Osteoblast (primary cell): ENCODE results near the gene KCNJ4. TPM values are rescaled to one million over a fixed set of nuclear protein-coding genes. Genes with fewer than 3 reads are reported as not detected.
"Not testable (repeated sequence)": the region's sequence is repeated elsewhere in the genome, so short reads cannot be mapped to it uniquely, and the experiment has no call there.

ENCODE experiments used
- DNase-seq: peaks from one replicate; pipeline ENCODE4 v3.0.0; 2011; ENCODE audit warnings: low spot score, mixed read lengths; ENCODE audit not compliant: insufficient read length; ENCODE audit errors: missing footprints
- H2AFZ ChIP-seq: 2 replicates; pipeline ENCODE4 v1.6.0; 2011; ENCODE audit warnings: mild to moderate bottlenecking, low read length
- H3K27ac ChIP-seq: 2 replicates; pipeline ENCODE4 v1.5.1; 2011; ENCODE audit warnings: mild to moderate bottlenecking, low read depth, low read length, moderate library complexity
- H3K27me3 ChIP-seq: 2 replicates; pipeline ENCODE4 v1.6.0; 2012; ENCODE audit warnings: mild to moderate bottlenecking, control low read depth, inconsistent platforms, low read length, moderate library complexity; ENCODE audit not compliant: insufficient read depth
- H3K36me3 ChIP-seq: 2 replicates; pipeline ENCODE4 v1.5.1; 2011; ENCODE audit warnings: mild to moderate bottlenecking, low read length, control low read depth, moderate library complexity; ENCODE audit not compliant: insufficient read depth
- H3K4me1 ChIP-seq: 2 replicates; pipeline ENCODE4 v1.5.1; 2011; ENCODE audit warnings: mild to moderate bottlenecking, low read length, control low read depth, moderate library complexity; ENCODE audit not compliant: insufficient read depth
- H3K4me2 ChIP-seq: 2 replicates; pipeline ENCODE4 v1.6.0; 2011; ENCODE audit warnings: mild to moderate bottlenecking, low read length; ENCODE audit not compliant: insufficient read depth
- H3K4me3 ChIP-seq: fragments of 200-600 bp; sonication (generic); 3 replicates; pipeline ENCODE4 v1.5.1; 2012; ENCODE audit warnings: mild to moderate bottlenecking, low read length, inconsistent platforms; ENCODE audit not compliant: insufficient read depth
- H3K79me2 ChIP-seq: 2 replicates; pipeline ENCODE4 v1.6.0; 2012; ENCODE audit warnings: mild to moderate bottlenecking, low read length, control low read depth, inconsistent platforms; ENCODE audit not compliant: insufficient read depth
- H3K9me3 ChIP-seq: 2 replicates; pipeline ENCODE4 v1.5.1; 2011; ENCODE audit warnings: low read depth, low read length, control low read depth
- H4K20me1 ChIP-seq: 2 replicates; pipeline ENCODE4 v1.6.0; 2012; ENCODE audit warnings: mild to moderate bottlenecking, low read length, control low read depth; ENCODE audit not compliant: insufficient read depth
- total RNA-seq: library from RNA; depleted of rRNA; stranded (reverse); fragments of >200 nt; gene quantifications from 2 replicates; pipeline ENCODE4 v1.2.3, GENCODE V29; 2012
- TF ChIP-seq, protein P1 (sequence below): IDR thresholded peaks from 2 replicates; pipeline ENCODE4 v1.5.1; 2011; ENCODE audit warnings: mild to moderate bottlenecking, low read depth, low read length, moderate library complexity; ENCODE audit errors: extremely low read depth

The KCNJ4 gene
- total RNA-seq, 1 donor, result not detected

GRCh38 chr22:38404419-38404818 lies 50.6 kb downstream of the KCNJ4 start:
- Histone ChIP-seq H3K36me3 (no peaks in the 10 kb centered on the region), H3K4me1 (no peaks in the 10 kb centered on the region), H3K4me3 (no peak overlapping the region), H3K4me2 (no peak overlapping the region), H2AFZ (no peak overlapping the region), H3K27me3 (peaks cover 25% of the 10 kb centered on the region), H3K79me2 (no peaks in the 10 kb centered on the region), H3K9me3 (no peaks in the 10 kb centered on the region), H4K20me1 (no peaks in the 10 kb centered on the region), H3K27ac (no peak overlapping the region)
- TF ChIP-seq, protein P1, sequence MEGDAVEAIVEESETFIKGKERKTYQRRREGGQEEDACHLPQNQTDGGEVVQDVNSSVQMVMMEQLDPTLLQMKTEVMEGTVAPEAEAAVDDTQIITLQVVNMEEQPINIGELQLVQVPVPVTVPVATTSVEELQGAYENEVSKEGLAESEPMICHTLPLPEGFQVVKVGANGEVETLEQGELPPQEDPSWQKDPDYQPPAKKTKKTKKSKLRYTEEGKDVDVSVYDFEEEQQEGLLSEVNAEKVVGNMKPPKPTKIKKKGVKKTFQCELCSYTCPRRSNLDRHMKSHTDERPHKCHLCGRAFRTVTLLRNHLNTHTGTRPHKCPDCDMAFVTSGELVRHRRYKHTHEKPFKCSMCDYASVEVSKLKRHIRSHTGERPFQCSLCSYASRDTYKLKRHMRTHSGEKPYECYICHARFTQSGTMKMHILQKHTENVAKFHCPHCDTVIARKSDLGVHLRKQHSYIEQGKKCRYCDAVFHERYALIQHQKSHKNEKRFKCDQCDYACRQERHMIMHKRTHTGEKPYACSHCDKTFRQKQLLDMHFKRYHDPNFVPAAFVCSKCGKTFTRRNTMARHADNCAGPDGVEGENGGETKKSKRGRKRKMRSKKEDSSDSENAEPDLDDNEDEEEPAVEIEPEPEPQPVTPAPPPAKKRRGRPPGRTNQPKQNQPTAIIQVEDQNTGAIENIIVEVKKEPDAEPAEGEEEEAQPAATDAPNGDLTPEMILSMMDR, result no peak
- no peak for DNase-seq

DNA sequence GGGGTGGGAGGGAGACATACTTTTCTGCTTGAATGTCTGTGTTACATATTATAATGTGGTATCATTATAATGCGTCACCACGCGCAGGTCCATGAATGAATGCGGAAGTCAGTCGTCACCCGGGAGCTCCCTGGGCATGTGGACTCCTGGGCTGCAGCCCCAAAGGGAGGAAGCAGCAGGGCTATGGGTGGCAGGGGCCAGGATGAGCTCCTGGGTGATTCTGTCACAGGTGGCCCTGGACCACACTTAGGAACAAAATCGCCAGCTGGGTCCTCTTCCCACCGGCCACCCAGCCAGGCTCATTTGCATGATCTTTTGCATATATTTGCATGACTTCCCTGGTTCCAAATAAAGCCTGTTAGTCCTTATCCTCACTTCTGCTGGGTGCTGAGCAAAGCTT lies 51.2 kb downstream of the KCNJ4 start:
- H2AFZ ChIP-seq, result no peak overlapping the region
- no peaks in the 10 kb centered on the region for H3K36me3 ChIP-seq
- H3K4me1 ChIP-seq, result no peaks in the 10 kb centered on the region
- H3K27ac ChIP-seq, result no peak overlapping the region
- no peaks in the 10 kb centered on the region for H3K9me3 ChIP-seq
- no peak overlapping the region for H3K4me2 ChIP-seq
- TF ChIP-seq, protein P1, result no peak
- DNase-seq, result peak; percentile 35
- H3K79me2 ChIP-seq, result no peaks in the 10 kb centered on the region
- no peak overlapping the region for H3K4me3 ChIP-seq
- H3K27me3 ChIP-seq, result peaks cover 27% of the 10 kb centered on the region
- H4K20me1 ChIP-seq, result no peaks in the 10 kb centered on the region

DNA sequence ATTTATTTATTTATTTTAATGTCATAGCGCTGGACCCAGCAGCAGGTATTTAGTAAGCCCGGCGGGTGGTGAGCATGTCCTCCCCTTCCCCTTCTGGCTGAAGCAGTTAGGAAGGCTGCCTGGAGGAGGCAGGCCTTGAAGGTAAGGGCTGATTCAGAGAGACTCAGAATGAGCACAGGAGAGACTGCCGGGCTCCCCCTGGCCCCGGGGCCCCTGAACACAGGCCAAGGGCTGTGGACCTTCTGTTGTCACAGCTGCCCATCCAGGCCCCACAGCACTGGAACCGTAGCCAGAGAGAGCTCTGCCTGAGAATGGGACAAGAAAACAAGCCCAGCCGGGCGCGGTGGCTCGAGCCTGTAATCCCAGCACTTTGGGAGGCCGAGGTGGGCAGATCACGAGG lies 52.8 kb downstream of the KCNJ4 start:
- no peak overlapping the region for H3K4me2 ChIP-seq

DNA sequence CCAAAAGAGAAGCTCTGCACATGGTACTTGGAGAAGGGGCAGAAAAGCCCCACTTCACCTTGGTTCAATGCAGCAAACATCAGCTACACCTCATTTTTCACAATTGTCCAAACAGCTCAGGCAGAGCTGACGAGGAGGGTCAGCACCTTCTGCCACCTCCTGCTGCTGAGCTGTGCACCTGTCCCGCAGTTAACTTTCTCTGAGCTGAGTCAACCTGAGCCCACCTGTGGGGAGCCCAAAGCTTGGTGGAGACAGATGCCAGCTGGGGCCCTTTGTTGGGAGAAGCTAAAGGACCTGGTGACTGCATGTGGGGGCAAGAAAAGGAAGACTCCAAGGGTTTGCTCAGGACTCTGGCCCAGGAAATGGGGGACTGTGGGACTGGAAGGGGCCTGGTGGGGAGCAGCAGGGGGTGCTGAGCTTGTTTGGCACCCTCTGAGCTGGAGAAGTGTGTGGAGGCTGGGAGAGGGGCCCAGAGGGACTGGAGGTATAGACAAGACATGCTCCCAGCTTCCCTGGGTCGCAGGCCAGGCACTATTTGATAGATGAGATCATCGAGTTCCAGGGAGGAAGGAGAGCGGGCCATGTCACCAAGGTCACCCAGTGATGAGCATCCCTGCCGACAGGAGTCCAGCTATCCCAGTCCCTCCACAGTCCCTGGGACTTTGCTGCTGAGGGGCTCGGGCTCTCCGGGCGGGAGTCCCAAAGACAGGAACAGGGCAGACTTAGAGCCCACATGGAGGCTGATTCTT lies 53.5 kb downstream of the KCNJ4 start:
- no peak overlapping the region for H3K4me2 ChIP-seq
- peaks cover 27% of the 10 kb centered on the region for H3K27me3 ChIP-seq
- H4K20me1 ChIP-seq, result no peaks in the 10 kb centered on the region
- H3K36me3 ChIP-seq, result no peaks in the 10 kb centered on the region
- peak; percentile 59 for DNase-seq
- TF ChIP-seq, protein P1, result no peak
- peaks cover 4% of the 10 kb centered on the region for H3K79me2 ChIP-seq
- no peak overlapping the region for H3K27ac ChIP-seq
- no peak overlapping the region for H3K4me3 ChIP-seq
- H2AFZ ChIP-seq, result no peak overlapping the region
- no peaks in the 10 kb centered on the region for H3K9me3 ChIP-seq
- no peaks in the 10 kb centered on the region for H3K4me1 ChIP-seq

More for the DNA sequence above, 52.8 kb downstream of the KCNJ4 start:
- peak; percentile 66 for DNase-seq
- H3K4me3 ChIP-seq, result no peak overlapping the region
- no peaks in the 10 kb centered on the region for H3K4me1 ChIP-seq
- H3K27me3 ChIP-seq, result peaks cover 27% of the 10 kb centered on the region
- no peak overlapping the region for H3K27ac ChIP-seq
- H3K36me3 ChIP-seq, result no peaks in the 10 kb centered on the region
- no peaks in the 10 kb centered on the region for H3K79me2 ChIP-seq
- H3K9me3 ChIP-seq, result no peaks in the 10 kb centered on the region
- TF ChIP-seq, protein P1, result no peak
- H4K20me1 ChIP-seq, result no peaks in the 10 kb centered on the region
- H2AFZ ChIP-seq, result no peak overlapping the region

DNA sequence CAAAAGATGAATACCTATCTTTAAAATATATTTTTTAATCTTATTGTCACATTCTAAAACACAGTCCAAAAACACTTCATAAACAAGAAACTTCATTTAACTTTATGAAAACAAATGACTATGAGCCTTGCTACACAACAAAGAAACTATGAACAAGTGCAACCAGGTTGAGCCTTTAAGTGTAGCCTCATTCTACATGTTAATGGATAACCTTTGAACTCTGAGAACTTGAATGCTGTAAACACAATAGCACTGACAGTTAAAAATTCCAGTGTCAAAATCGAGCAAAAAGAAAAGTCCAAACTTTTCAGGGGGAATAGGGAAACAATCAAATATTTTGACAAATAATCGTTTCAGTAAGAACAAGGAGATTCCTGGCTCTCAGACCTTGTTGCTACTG lies 54.7 kb downstream of the KCNJ4 start:
- H3K27ac ChIP-seq, H3K4me2 ChIP-seq, DNase-seq, H3K4me1 ChIP-seq, H4K20me1 ChIP-seq, H3K4me3 ChIP-seq, H3K9me3 ChIP-seq, H2AFZ ChIP-seq, H3K36me3 ChIP-seq, H3K79me2 ChIP-seq: not testable (repeated sequence)
- H3K27me3 ChIP-seq, result peaks cover 27% of the 10 kb centered on the region
